ENCODE data around the gene CPA4.

DNA sequence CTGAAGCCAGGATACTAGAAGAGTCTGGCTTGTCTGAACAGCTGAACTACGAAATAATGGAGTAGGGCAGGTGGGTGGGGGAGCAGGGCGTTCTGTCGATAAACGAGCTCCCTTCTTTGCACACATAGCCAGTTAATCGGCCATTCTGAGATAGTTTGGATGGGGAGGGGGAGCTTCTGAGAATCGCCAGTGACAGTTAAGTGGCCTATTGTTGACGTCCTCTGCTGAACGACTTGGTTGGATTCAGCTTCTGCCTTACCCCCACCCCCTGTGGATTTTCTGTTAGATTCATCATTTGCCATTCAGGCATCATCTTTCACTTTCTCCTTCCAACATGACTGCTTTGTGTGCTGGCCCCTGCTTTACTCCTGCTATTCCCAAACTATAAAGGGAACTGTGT is 52.2 kb downstream of the CPA4 start:
- TF ChIP-seq STAT1 (IDR thresholded peaks at IDR 0.05; ENCODE audit: unreplicated experiment) (no peak), EZH2 (IDR thresholded peaks at IDR 0.05; ENCODE audit: low read depth, unreplicated experiment) (no peak), JUNB (IDR thresholded peaks at IDR 0.05; ENCODE audit: unreplicated experiment) (no peak), NANOG (IDR thresholded peaks at IDR 0.05; ENCODE audit: borderline replicate concordance) (no peak)
- TF ChIP-seq, protein P1, sequence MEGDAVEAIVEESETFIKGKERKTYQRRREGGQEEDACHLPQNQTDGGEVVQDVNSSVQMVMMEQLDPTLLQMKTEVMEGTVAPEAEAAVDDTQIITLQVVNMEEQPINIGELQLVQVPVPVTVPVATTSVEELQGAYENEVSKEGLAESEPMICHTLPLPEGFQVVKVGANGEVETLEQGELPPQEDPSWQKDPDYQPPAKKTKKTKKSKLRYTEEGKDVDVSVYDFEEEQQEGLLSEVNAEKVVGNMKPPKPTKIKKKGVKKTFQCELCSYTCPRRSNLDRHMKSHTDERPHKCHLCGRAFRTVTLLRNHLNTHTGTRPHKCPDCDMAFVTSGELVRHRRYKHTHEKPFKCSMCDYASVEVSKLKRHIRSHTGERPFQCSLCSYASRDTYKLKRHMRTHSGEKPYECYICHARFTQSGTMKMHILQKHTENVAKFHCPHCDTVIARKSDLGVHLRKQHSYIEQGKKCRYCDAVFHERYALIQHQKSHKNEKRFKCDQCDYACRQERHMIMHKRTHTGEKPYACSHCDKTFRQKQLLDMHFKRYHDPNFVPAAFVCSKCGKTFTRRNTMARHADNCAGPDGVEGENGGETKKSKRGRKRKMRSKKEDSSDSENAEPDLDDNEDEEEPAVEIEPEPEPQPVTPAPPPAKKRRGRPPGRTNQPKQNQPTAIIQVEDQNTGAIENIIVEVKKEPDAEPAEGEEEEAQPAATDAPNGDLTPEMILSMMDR (conservative IDR thresholded peaks at IDR 0.05; ENCODE audit: low read depth in 2 of 2) = no peak

Measured in GM23338 (cell line).